OCI-LY1 (cell line): ENCODE measurements around the gene SLC25A29.

Experiments used
- H2AFZ ChIP-seq: fragments of 200-600 bp; sonication (generic), shearing (Covaris generic); 2 replicates; pipeline ENCODE4 v1.6.0; 2014; ENCODE audit warnings: antibody characterized with exemption, mild to moderate bottlenecking, low read length
- H3F3A ChIP-seq: fragments of 200-600 bp; sonication (generic), shearing (Covaris generic); 2 replicates; pipeline ENCODE4 v1.6.0; 2014; ENCODE audit warnings: mild to moderate bottlenecking, antibody characterized with exemption, low read length, moderate library complexity; ENCODE audit not compliant: insufficient read depth
- H3K27ac ChIP-seq: fragments of 200-600 bp; sonication (generic); 2 replicates; pipeline ENCODE4 v1.5.1; 2014; ENCODE audit warnings: low read length, mixed run types, mild to moderate bottlenecking, low read depth; ENCODE audit not compliant: poor library complexity, severe bottlenecking
- H3K27me3 ChIP-seq: fragments of 200-600 bp; sonication (generic); 2 replicates; pipeline ENCODE4 v1.6.0; 2014; ENCODE audit warnings: antibody characterized with exemption, mild to moderate bottlenecking, low read length, moderate library complexity; ENCODE audit not compliant: insufficient read depth
- H3K36me3 ChIP-seq: fragments of 200-600 bp; sonication (generic); 2 replicates; pipeline ENCODE4 v1.6.1; 2014; ENCODE audit warnings: mild to moderate bottlenecking, antibody characterized with exemption, low read length, moderate library complexity, mixed read lengths; ENCODE audit not compliant: insufficient read depth
- H3K4me1 ChIP-seq: fragments of 200-600 bp; sonication (generic); 2 replicates; pipeline ENCODE4 v1.5.1; 2014; ENCODE audit warnings: mild to moderate bottlenecking, low read length, moderate library complexity; ENCODE audit not compliant: insufficient read depth, severe bottlenecking
- H3K4me2 ChIP-seq: fragments of 200-600 bp; sonication (generic), shearing (Covaris generic); 2 replicates; pipeline ENCODE4 v1.6.1; 2014; ENCODE audit warnings: low read length
- H3K4me3 ChIP-seq: fragments of 200-600 bp; sonication (generic); 2 replicates; pipeline ENCODE4 v1.5.1; 2014; ENCODE audit warnings: low read length, low read depth, mild to moderate bottlenecking, mixed read lengths; ENCODE audit not compliant: poor library complexity, severe bottlenecking
- H3K79me2 ChIP-seq: fragments of 200-600 bp; shearing (Covaris generic); 2 replicates; pipeline ENCODE4 v1.6.1; 2016; ENCODE audit warnings: mixed run types, low read length, mixed read lengths; ENCODE audit not compliant: insufficient read depth
- H3K9ac ChIP-seq: fragments of 200-600 bp; sonication (generic), shearing (Covaris generic); 2 replicates; pipeline ENCODE4 v1.6.1; 2014; ENCODE audit warnings: mild to moderate bottlenecking, low read length, mixed read lengths
- H3K9me2 ChIP-seq: fragments of 200-600 bp; sonication (generic), shearing (Covaris generic); 2 replicates; pipeline ENCODE4 v1.6.1; 2014; ENCODE audit warnings: low read depth, mild to moderate bottlenecking, low read length, mixed read lengths
- H3K9me3 ChIP-seq: fragments of 200-600 bp; shearing (Covaris generic); 2 replicates; pipeline ENCODE4 v1.6.1; 2014; ENCODE audit warnings: low read length, mixed read lengths
- H4K20me1 ChIP-seq: fragments of 200-600 bp; sonication (generic), shearing (Covaris generic); 2 replicates; pipeline ENCODE4 v1.6.0; 2016; ENCODE audit warnings: mild to moderate bottlenecking, low read length; ENCODE audit not compliant: insufficient read depth
- EZH2 ChIP-seq: fragments of 200-600 bp; sonication (generic), shearing (Covaris generic); IDR thresholded peaks from 2 replicates; pipeline ENCODE4 v1.8.0; 2017; ENCODE audit warnings: borderline replicate concordance, mixed run types, mild to moderate bottlenecking, antibody characterized with exemption, low read length, moderate library complexity, mixed read lengths
- TF ChIP-seq, protein P1 (sequence below): fragments of 200-600 bp; sonication (generic), shearing (Covaris generic); IDR thresholded peaks from 2 replicates; pipeline ENCODE4 v1.5.1; 2017; ENCODE audit warnings: mild to moderate bottlenecking, antibody characterized with exemption, low read length, moderate library complexity, mixed read lengths

The SLC25A29 gene

GRCh38 chr14:100330388-100330931 is 24.2 kb upstream of the SLC25A29 start:
- no peaks in the 10 kb centered on the region for H3K9me2 ChIP-seq
- H3K27me3 ChIP-seq = peaks cover 12% of the 10 kb centered on the region
- H3K36me3 ChIP-seq = no peaks in the 10 kb centered on the region; the same call in 1 of the 2 replicates
- H3K27ac ChIP-seq = no peak overlapping the region
- no peaks in the 10 kb centered on the region for H3F3A ChIP-seq
- H3K4me3 ChIP-seq = no peak overlapping the region
- H3K4me2 ChIP-seq = no peak overlapping the region
- no peaks in the 10 kb centered on the region for H3K4me1 ChIP-seq
- H3K79me2 ChIP-seq = no peaks in the 10 kb centered on the region
- no peaks in the 10 kb centered on the region for H3K9me3 ChIP-seq
- TF ChIP-seq, protein P1, sequence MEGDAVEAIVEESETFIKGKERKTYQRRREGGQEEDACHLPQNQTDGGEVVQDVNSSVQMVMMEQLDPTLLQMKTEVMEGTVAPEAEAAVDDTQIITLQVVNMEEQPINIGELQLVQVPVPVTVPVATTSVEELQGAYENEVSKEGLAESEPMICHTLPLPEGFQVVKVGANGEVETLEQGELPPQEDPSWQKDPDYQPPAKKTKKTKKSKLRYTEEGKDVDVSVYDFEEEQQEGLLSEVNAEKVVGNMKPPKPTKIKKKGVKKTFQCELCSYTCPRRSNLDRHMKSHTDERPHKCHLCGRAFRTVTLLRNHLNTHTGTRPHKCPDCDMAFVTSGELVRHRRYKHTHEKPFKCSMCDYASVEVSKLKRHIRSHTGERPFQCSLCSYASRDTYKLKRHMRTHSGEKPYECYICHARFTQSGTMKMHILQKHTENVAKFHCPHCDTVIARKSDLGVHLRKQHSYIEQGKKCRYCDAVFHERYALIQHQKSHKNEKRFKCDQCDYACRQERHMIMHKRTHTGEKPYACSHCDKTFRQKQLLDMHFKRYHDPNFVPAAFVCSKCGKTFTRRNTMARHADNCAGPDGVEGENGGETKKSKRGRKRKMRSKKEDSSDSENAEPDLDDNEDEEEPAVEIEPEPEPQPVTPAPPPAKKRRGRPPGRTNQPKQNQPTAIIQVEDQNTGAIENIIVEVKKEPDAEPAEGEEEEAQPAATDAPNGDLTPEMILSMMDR = no peak
- no peak for TF ChIP-seq EZH2
- H2AFZ ChIP-seq = no peak overlapping the region
- H4K20me1 ChIP-seq = no peaks in the 10 kb centered on the region
- no peak overlapping the region for H3K9ac ChIP-seq

DNA sequence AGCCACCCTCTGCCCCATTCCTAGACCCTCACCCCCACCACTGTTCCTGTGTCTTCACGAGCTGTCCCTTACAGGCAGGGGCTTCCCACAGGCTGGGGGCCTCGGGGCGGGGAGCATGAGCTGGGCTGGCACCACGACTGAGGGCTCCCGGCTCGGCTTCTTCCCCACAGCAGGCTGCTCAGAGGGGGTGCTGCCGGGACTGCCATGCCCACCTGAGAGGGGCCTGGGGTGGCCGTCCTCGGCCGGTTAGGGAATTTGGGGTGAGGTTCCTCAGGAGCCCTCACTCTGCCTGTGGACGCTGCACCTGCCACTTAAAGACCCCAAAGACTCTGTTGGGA is 23.7 kb upstream of the SLC25A29 start:
- TF ChIP-seq, protein P1 = no peak
- no peak for TF ChIP-seq EZH2
- Histone ChIP-seq H3K79me2 (no peaks in the 10 kb centered on the region), H3K9me2 (no peaks in the 10 kb centered on the region), H3K4me2 (no peak overlapping the region), H3K27ac (no peak overlapping the region), H3K36me3 (no peaks in the 10 kb centered on the region; the same call in 1 of the 2 replicates), H3K4me1 (no peaks in the 10 kb centered on the region), H3K9me3 (no peaks in the 10 kb centered on the region), H3K4me3 (no peak overlapping the region), H4K20me1 (no peaks in the 10 kb centered on the region), H3F3A (no peaks in the 10 kb centered on the region), H3K9ac (no peak overlapping the region), H3K27me3 (peaks cover 12% of the 10 kb centered on the region), H2AFZ (no peak overlapping the region)

DNA sequence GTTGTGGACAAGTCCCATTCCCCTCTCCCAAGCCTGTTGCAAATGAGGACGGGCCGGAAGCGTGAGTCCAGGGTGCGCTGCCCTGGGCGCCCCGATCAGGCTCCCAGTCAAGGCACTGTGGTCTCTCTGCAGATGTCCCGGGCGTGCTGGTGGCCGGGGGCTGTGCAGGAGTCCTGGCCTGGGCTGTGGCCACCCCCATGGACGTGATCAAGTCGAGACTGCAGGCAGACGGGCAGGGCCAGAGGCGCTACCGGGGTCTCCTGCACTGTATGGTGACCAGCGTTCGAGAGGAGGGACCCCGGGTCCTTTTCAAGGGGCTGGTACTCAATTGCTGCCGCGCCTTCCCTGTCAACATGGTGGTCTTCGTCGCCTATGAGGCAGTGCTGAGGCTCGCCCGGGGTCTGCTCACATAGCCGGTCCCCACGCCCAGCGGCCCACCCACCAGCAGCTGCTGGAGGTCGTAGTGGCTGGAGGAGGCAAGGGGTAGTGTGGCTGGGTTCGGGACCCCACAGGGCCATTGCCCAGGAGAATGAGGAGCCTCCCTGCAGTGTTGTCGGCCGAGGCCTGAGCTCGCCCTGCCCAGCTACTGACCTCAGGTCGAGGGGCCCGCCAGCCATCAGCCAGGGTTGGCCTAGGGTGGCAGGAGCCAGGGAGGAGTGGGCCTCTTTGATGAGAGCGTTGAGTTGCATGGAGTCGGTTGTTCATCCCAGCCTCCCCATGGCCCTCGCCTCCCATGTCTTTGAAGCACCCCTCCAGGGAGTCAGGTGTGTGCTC is 23.2 kb upstream of the SLC25A29 start:
- Histone ChIP-seq H3K4me1 (no peaks in the 10 kb centered on the region), H3K9me3 (no peaks in the 10 kb centered on the region), H3K4me3 (no peak overlapping the region), H4K20me1 (no peaks in the 10 kb centered on the region), H3K79me2 (no peaks in the 10 kb centered on the region), H3K27ac (no peak overlapping the region), H2AFZ (no peak overlapping the region), H3K9ac (no peak overlapping the region), H3K36me3 (no peaks in the 10 kb centered on the region; the same call in 1 of the 2 replicates), H3K27me3 (peaks cover 12% of the 10 kb centered on the region), H3K4me2 (no peak overlapping the region), H3F3A (no peaks in the 10 kb centered on the region), H3K9me2 (no peaks in the 10 kb centered on the region)
- TF ChIP-seq EZH2 = no peak
- TF ChIP-seq, protein P1 = no peak
